ENCODE measurements around the gene CDC42BPB. TPM values are rescaled to one million over a fixed set of nuclear protein-coding genes. Genes with fewer than 3 reads are reported as not detected.
A peak's percentile ranks its signal among the peaks of the same experiment; 100 is the strongest.

The CDC42BPB gene
- total and polyA plus RNA-seq, 2 of the 4 experiments (the other 2 are of a cell fraction): 49.1 to 81.4 TPM

- Histone ChIP-seq H4K91ac (ENCODE audit: insufficient read depth, low read depth, low read length) (no peak overlapping the region), H3K23ac (ENCODE audit: low read depth, low read length) (no peak overlapping the region), H3K14ac (replicated peaks; ENCODE audit: low read depth, low read length) (no peak overlapping the region), H2BK15ac (ENCODE audit: low read depth, low read length) (no peak overlapping the region), H3K36me3 (ENCODE audit: control insufficient read depth, insufficient read depth, low read length) (no peaks in the 10 kb centered on the region), H3K56ac (ENCODE audit: extremely low read depth, insufficient read depth, low read length) (no peak overlapping the region), H3K4me3 (ENCODE audit: insufficient read depth, low read depth, low read length) (no peak overlapping the region), H3K4ac (ENCODE audit: low read depth, low read length) (no peak overlapping the region), H4K20me1 (ENCODE audit: insufficient read depth, low read length) (no peaks in the 10 kb centered on the region; the same call in 1 of the 2 replicates), H3K9ac (ENCODE audit: low read depth, low read length) (no peak overlapping the region), H4K8ac (ENCODE audit: low read depth in 2 of 2, low read length in 2 of 2) (no peak overlapping the region), H3K9me1 (ENCODE audit: insufficient read depth, low read length) (no peaks in the 10 kb centered on the region), H3K27me3 (ENCODE audit: control insufficient read depth, insufficient read depth, low read length) (peaks cover 61% of the 10 kb centered on the region), H2AK5ac (ENCODE audit: low read depth, low read length) (no peak overlapping the region), H3K4me2 (ENCODE audit: low read depth, low read length) (no peak overlapping the region), H2BK120ac (ENCODE audit: low read depth, low read length) (no peak overlapping the region), H3K4me1 (ENCODE audit: control insufficient read depth, insufficient read depth, low read length) (peaks cover 3% of the 10 kb centered on the region; the same call in 1 of the 2 replicates), H3K79me1 (ENCODE audit: low read depth in 1 of 2, low read length in 2 of 2) (no peaks in the 10 kb centered on the region), H2AFZ (replicated peaks; ENCODE audit: low read length, poor library complexity) (no peak overlapping the region), H3K9me3 (ENCODE audit: control insufficient read depth, insufficient read depth, low read length) (no peaks in the 10 kb centered on the region), H2BK5ac (ENCODE audit: low read depth, low read length, poor library complexity, severe bottlenecking) (no peak overlapping the region), H3K27ac (ENCODE audit: insufficient read depth, low read length) (no peak overlapping the region), H2BK20ac (ENCODE audit: low read depth, low read length) (no peak overlapping the region), H4K5ac (ENCODE audit: low read depth, low read length) (no peak overlapping the region), H2AK9ac (replicated peaks; ENCODE audit: low read depth, low read length, poor library complexity) (peak overlapping the region; percentile 65), H3K18ac (ENCODE audit: low read depth, low read length) (no peak overlapping the region)
- in situ Hi-C loops (cut with MboI; ENCODE audit: low sequenced_read_pairs) (no loop called here), dilution Hi-C loops (cut with HindIII; ENCODE audit: low sequenced_read_pairs, unreplicated experiment) (no loop called here), intact Hi-C loops (cut with micrococcal nuclease) (no loop called here)
- CTCF ChIA-PET: interaction anchor here (1.5 kb wide), 1 partner anchor 88 kb away, joined by 3 read pairs; no protein-coding TSS in a partner anchor
- no peak for DNase-seq
- no peak for ATAC-seq (ENCODE audit: low read depth)
- 93% methylated on average over 6 of the region's 11 CpGs; no CpG with 5 or more reads in 1 of the 2 experiments for WGBS, 2 experiments (ENCODE audit: extremely low coverage in 2 of 2, insufficient read length in 1 of 2)
- no peak for TF ChIP-seq RAD21 (IDR thresholded peaks at IDR 0.05; ENCODE audit: low read length)
- TF ChIP-seq CTCF (conservative IDR thresholded peaks at IDR 0.05; ENCODE audit: low read depth, low read length): no peak
- TF ChIP-seq MAZ (IDR thresholded peaks at IDR 0.05; ENCODE audit: borderline replicate concordance, low read depth, low read length): no peak
- TF ChIP-seq POLR2A (IDR thresholded peaks at IDR 0.05; ENCODE audit: low read depth, low read length): no peak
- no peak for TF ChIP-seq CEBPB (IDR thresholded peaks at IDR 0.05; ENCODE audit: low read depth, low read length)
- TF ChIP-seq FOS (IDR thresholded peaks at IDR 0.05; ENCODE audit: low read depth, low read length): no peak
- no peak for TF ChIP-seq USF2 (IDR thresholded peaks at IDR 0.05; ENCODE audit: low read depth, low read length)
- POLR2A ChIA-PET (ENCODE audit: unreplicated experiment): no interaction called here
- BruUV-seq (replicated peaks): no TSS peak
These were observed 44.1 kb upstream of the CDC42BPB start for GRCh38 chr14:103101257-103101962.
